VCaP (cell line): ENCODE results near the gene TSPAN13.

Experiments used
- H3K27ac ChIP-seq: fragments of 450-650 bp; 2 replicates; pipeline ENCODE4 v1.5.1; 2017
- CTCF ChIP-seq: fragments of 450-650 bp; conservative IDR thresholded peaks from 2 replicates; pipeline ENCODE4 v1.5.1; 2017; ENCODE audit warnings: mild to moderate bottlenecking, moderate library complexity

The TSPAN13 gene

GRCh38 chr7:16753102-16753931 is at the start of gene TSPAN13:
Gene TSPAN13, plus strand, starts transcription at chr7:16753755. Its CDS starts 213 bp downstream, at chr7:16753968.
- TF ChIP-seq CTCF = no peak
- H3K27ac ChIP-seq = peak within 1 kb of the TSS; percentile 85

- no peak overlapping the region for H3K27ac ChIP-seq
- TF ChIP-seq CTCF = no peak
These were observed 45.0 kb upstream of the TSPAN13 start for GRCh38 chr7:16708511-16708910.

- TF ChIP-seq CTCF = no peak
- no peak overlapping the region for H3K27ac ChIP-seq
These were observed 44.6 kb upstream of the TSPAN13 start for GRCh38 chr7:16708980-16709379.

GRCh38 chr7:16710651-16711050 is 42.9 kb upstream of the TSPAN13 start:
- H3K27ac ChIP-seq = no peak overlapping the region
- TF ChIP-seq CTCF = no peak

GRCh38 chr7:16711730-16712129 is 41.8 kb upstream of the TSPAN13 start:
- TF ChIP-seq CTCF = no peak
- H3K27ac ChIP-seq = peak overlapping the region; percentile 54

GRCh38 chr7:16712916-16713315 is 40.6 kb upstream of the TSPAN13 start:
- no peak for TF ChIP-seq CTCF
- H3K27ac ChIP-seq = peak overlapping the region; percentile 54

GRCh38 chr7:16715928-16716327 is 37.6 kb upstream of the TSPAN13 start:
- no peak overlapping the region for H3K27ac ChIP-seq
- no peak for TF ChIP-seq CTCF
